ENCODE results near the gene CLIC3. TPM values are rescaled to one million over a fixed set of nuclear protein-coding genes. Genes with fewer than 3 reads are reported as not detected.

The CLIC3 gene
- total RNA-seq, 1 experiment from 2014 or later: 24.1 TPM

GRCh38 chr9:136984464-136985026 is 11.8 kb downstream of the CLIC3 start:
- POLR2A ChIA-PET (ENCODE audit: unreplicated experiment): no interaction called here
- Histone ChIP-seq H3K27me3 (ENCODE audit: insufficient read depth, low read depth) (no peaks in the 10 kb centered on the region), H3K4me1 (replicated peaks; ENCODE audit: insufficient read depth) (peaks cover 9% of the 10 kb centered on the region), H3F3A (ENCODE audit: insufficient read depth, low read depth) (peaks cover 6% of the 10 kb centered on the region; the same call in 1 of the 2 replicates), H3K9me3 (ENCODE audit: insufficient read depth, low read depth) (no peaks in the 10 kb centered on the region), H3K9me2 (ENCODE audit: insufficient read depth) (no peaks in the 10 kb centered on the region), H4K20me1 (ENCODE audit: insufficient read depth) (no peaks in the 10 kb centered on the region), H3K27ac (no peak overlapping the region), H3K79me2 (ENCODE audit: low read depth) (no peaks in the 10 kb centered on the region), H3K4me2 (no peak overlapping the region), H3K36me3 (ENCODE audit: low read depth) (no peaks in the 10 kb centered on the region), H3K4me3 (no peak overlapping the region), H2AFZ (no peak overlapping the region)
- TF ChIP-seq CTCF (conservative IDR thresholded peaks at IDR 0.05) (no peak), EZH2 (IDR thresholded peaks at IDR 0.05; ENCODE audit: low read depth) (no peak)
- CTCF ChIA-PET: no interaction called here
- no TSS peak for BruUV-seq (replicated peaks)
- intact Hi-C loops (cut with micrococcal nuclease; ENCODE audit: unreplicated experiment): no loop called here
- no peak for DNase-seq

- peaks cover 9% of the 10 kb centered on the region for H3K4me1 ChIP-seq (replicated peaks; ENCODE audit: insufficient read depth)
- CTCF ChIA-PET: no interaction called here
Observed at GRCh38 chr9:136983656-136984314, 12.6 kb downstream of the CLIC3 start.

GRCh38 chr9:136983167-136983566 is 13.2 kb downstream of the CLIC3 start:
- Histone ChIP-seq H3K4me3 (no peak overlapping the region), H3K9me2 (ENCODE audit: insufficient read depth) (no peaks in the 10 kb centered on the region), H3F3A (ENCODE audit: insufficient read depth, low read depth) (peaks cover 12% of the 10 kb centered on the region; the same call in 1 of the 2 replicates), H3K4me2 (no peak overlapping the region), H2AFZ (no peak overlapping the region), H3K79me2 (ENCODE audit: low read depth) (no peaks in the 10 kb centered on the region), H3K36me3 (ENCODE audit: low read depth) (no peaks in the 10 kb centered on the region), H3K4me1 (replicated peaks; ENCODE audit: insufficient read depth) (peaks cover 9% of the 10 kb centered on the region), H3K9me3 (ENCODE audit: insufficient read depth, low read depth) (no peaks in the 10 kb centered on the region), H3K27ac (no peak overlapping the region), H3K27me3 (ENCODE audit: insufficient read depth, low read depth) (no peaks in the 10 kb centered on the region), H4K20me1 (ENCODE audit: insufficient read depth) (no peaks in the 10 kb centered on the region)
- no peak for DNase-seq
- intact Hi-C loops (cut with micrococcal nuclease; ENCODE audit: unreplicated experiment): no loop called here
- ChIA-PET POLR2A (ENCODE audit: unreplicated experiment) (no interaction called here), CTCF (no interaction called here)
- BruUV-seq (replicated peaks): no TSS peak
- TF ChIP-seq CTCF (conservative IDR thresholded peaks at IDR 0.05) (no peak), EZH2 (IDR thresholded peaks at IDR 0.05; ENCODE audit: low read depth) (no peak)

More at GRCh38 chr9:136983656-136984314, 12.6 kb downstream of the CLIC3 start:
- Histone ChIP-seq H3F3A (ENCODE audit: insufficient read depth, low read depth) (peaks cover 12% of the 10 kb centered on the region; the same call in 1 of the 2 replicates), H3K9me2 (ENCODE audit: insufficient read depth) (no peaks in the 10 kb centered on the region), H3K27me3 (ENCODE audit: insufficient read depth, low read depth) (no peaks in the 10 kb centered on the region), H4K20me1 (ENCODE audit: insufficient read depth) (no peaks in the 10 kb centered on the region), H3K36me3 (ENCODE audit: low read depth) (no peaks in the 10 kb centered on the region), H2AFZ (no peak overlapping the region), H3K27ac (no peak overlapping the region), H3K9me3 (ENCODE audit: insufficient read depth, low read depth) (no peaks in the 10 kb centered on the region), H3K4me3 (no peak overlapping the region), H3K79me2 (ENCODE audit: low read depth) (no peaks in the 10 kb centered on the region), H3K4me2 (no peak overlapping the region)
- POLR2A ChIA-PET (ENCODE audit: unreplicated experiment): no interaction called here
- TF ChIP-seq CTCF (conservative IDR thresholded peaks at IDR 0.05) (no peak), EZH2 (IDR thresholded peaks at IDR 0.05; ENCODE audit: low read depth) (no peak)
- intact Hi-C loops (cut with micrococcal nuclease; ENCODE audit: unreplicated experiment): no loop called here
- DNase-seq: no peak
- no TSS peak for BruUV-seq (replicated peaks)
